Measurements from ENCODE around the gene TTC9. TPM values are rescaled to one million over a fixed set of nuclear protein-coding genes. Genes with fewer than 3 reads are reported as not detected.

Gene TTC9
- 0.23 TPM in 2 replicates for total RNA-seq (ENCODE audit: low replicate concordance)

DNA sequence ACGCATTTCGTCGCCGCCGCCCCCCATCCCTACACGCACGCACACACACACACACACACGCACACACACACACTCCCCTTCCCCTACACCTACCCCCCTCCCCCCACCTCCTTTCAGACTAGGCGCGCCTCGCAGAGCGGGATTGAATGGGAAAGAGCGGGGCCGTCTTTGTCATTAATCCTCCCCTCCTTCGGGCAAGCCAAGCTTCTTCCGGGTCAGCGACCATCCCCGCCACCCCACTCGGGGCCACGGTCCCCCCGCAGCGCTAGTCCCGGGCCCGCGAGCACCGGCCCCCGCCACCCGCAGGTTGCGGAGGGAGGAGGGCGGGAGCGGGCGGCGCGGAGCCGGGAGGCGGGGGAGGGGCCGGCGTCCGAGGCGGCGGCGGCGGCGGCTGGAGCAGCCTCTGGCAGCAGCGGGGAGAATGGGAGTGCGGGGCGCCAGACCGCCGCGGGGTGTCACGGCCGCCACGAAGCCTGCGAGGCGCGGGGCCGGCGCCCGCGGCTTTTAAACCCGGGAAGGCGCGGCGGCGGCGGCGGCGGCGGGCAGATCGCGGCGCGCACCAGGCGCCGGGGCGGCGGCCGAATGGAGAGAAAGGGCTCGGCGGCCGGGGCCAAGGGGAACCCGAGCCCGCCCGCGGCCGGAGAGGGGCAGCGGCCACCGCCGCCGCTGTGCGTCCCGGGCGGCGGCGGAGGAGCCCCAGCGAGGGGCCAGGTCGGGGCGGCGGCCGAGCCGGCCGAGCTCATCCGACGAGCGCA is at the start of gene TTC9:
TSS of gene TTC9 (plus strand) at position 369 of the 755 bp plus-strand sequence. CDS start at position 583, 214 bp downstream.

DNA sequence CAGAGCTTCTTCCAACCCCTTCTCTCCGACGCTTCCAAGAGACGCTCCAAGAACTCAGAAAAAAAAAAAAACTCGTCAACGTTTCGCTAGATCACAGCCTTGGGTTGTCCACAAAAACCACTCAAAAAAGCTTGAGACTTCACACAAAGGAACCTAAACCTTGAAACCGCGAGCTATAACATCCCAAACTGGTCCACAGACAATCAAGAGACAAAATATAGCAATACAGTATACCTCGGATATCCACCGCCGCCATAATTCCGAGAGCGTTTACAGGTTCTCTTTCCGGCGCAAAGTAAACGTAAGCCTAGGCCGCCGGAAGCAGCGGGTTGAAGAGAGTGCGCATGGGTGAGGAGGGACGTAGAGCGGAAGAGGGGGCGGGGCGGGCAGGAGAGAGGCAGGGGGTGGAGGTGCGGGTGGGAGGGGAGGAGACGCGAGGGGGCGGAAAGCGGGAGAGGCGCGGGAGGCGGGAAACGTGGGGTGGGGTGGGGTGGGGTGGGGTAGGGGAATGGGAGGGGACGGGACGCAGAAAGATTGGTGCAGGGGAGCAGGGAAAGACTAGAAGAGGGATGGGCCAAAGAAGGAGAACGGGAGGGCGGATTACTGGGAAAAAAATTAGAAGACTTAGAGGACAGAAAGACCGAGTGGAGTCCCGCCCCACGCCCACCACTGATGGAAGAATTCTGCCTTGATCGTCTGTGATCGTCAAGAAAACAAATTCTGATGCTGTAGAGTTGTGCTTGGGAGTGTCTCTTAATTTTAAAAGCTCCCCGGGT is 41.1 kb upstream of the TTC9 start, which contains the start of gene MED6:
TSS of gene MED6 (minus strand) at position 274 of the 776 bp plus-strand sequence. CDS start at position 256, 18 bp downstream.

Other genes with a start within 250 kb of the TTC9 start
- 6.7 and 15.6 TPM in 2 replicates for gene SYNJ2BP, start 224.8 kb upstream of the TTC9 start, total RNA-seq (ENCODE audit: low replicate concordance)
- 0.23 and 0.75 TPM in 2 replicates for gene ADAM21, start 189.7 kb upstream of the TTC9 start, total RNA-seq (ENCODE audit: low replicate concordance)
- 0.68 and 2.2 TPM in 2 replicates for gene ADAM20, start 106.9 kb upstream of the TTC9 start, total RNA-seq (ENCODE audit: low replicate concordance)
- gene MED6, start 41.3 kb upstream of the TTC9 start, total RNA-seq (ENCODE audit: low replicate concordance) = 12.4 and 17.3 TPM in 2 replicates
- under 0.01 and 0.08 TPM in 2 replicates for gene MAP3K9, start 167.6 kb downstream of the TTC9 start, total RNA-seq (ENCODE audit: low replicate concordance)